LoVo (cell line): ENCODE data around the gene TP53RK.

Experiments used
- DNase-seq: peaks from one replicate; pipeline ENCODE4 v3.0.0-alpha.2; 2016; ENCODE audit warnings: low spot score

Gene TP53RK

DNA sequence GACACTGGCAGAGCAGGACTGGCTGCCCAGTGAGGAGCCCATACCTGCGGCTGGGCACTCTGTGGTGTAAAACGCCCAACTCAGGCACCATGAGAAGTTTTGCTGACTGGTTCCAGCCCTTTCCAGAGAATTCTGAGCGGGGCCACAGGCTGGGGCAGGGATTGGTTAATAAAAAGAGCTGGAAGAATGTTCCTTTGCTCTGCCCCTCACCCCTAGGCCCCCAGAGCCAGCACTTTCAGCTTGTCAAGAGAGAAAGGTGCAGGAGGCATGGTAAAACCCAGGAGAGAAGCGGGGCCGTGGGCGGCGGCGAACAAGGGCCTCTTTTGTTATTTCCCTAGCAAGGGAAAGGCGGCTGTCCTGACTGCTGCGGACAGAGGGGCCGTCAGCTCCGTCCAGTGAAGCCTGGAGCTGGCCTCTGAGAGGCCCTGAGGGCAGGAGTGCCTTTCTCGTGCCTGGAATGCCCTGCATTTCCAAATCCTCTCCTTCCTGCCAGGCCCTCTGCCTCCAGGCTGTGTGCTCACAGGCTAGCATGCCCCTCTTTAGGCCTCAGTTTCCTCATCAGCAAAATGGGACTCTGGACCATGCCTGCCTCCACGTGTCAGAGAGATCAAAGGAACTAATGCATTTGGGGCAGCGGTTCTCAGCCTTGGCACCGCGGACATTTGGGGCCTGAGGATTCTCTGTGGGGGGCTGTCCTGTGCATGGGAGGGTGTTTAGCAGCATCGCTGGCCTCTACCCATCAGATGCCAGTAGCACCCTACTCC lies 50.9 kb downstream of the TP53RK start:
- no peak for DNase-seq

DNA sequence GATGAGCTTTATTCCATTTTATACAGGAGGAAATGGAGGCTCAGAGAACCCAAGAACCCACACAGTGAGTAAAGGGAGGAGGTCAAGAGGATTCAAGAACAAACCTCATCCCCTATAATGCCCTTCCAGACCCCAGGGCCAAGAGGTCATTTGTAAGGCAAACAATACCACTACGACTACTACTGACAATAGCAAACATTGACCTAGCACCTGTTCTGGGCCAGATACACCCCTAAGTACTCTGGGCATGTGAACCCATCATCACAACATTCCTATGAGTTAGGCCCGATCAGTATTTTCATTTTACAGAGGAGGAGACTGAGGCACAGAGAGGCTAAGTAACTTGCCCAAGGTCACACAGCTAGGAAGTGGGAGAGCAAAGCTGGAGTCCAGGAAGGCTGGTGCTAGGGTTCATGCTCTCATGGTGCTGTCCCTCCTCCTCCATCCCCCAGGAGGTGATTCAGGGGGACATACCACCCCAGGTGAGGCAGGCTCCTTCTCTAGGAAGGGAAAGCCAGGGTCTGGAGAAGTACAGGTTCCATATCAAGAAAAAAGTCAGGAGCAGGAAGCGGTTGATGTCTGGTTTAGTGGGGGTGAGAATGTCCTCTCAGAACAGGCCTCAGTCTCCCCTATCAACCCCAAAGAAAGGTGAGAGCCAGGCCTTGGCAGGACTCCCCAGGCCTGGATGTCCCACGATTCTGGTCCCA lies 51.7 kb downstream of the TP53RK start:
- DNase-seq = no peak

DNA sequence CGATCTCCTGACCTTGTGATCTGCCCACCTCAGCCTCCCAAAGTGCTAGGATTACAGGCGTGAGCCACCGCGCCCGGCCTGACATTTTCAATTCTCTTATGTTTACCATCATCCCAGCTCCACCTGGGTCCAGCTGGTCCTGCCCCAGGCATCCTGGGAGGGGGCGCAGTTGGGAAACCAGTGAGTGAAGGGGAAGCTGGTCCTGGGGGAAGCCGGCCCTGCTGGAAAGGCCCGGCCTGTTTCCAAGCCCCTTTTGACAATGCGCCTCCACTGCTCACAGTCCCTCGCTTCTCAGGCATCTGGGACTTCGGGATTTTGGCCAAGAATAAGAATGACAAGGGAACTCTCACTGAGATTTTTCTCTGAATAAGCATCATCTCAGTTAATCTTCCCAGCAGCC lies 52.2 kb downstream of the TP53RK start:
- no peak for DNase-seq

GRCh38 chr20:46636514-46636913 lies 52.7 kb downstream of the TP53RK start:
- DNase-seq = no peak

GRCh38 chr20:46635514-46636136 lies 53.6 kb downstream of the TP53RK start:
- DNase-seq = no peak

DNA sequence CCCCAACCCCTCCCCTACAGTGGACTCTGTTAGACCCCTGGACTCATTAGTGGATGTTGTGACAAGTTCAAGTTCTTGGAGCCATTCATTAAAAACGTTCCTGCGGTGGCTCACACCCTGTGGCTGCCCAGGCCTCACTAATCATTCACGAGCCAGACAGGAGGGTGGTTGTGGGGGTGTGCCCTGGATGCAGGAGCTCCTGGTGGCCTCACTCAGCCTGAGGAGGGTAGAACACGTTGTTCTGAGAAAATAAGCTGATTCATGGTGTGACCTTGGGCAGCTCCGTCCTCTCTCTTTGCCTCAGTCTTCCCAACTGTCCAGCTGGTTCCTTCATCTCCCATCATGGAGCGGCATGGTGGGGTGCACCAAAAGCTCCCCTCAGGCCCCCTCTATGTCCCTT lies 54.7 kb downstream of the TP53RK start:
- DNase-seq = no peak
